ENCODE measurements around the gene C11orf58. TPM values are rescaled to one million over a fixed set of nuclear protein-coding genes. Genes with fewer than 3 reads are reported as not detected.

The C11orf58 gene
- polyA plus RNA-seq (ENCODE audit: insufficient read length in 12 of 12): 1,000 to 10,000 TPM in 1 of 12 donors, 100 to 1,000 TPM in 11; 167 to 1,021 (median 197) TPM
- long read RNA-seq, donor 1, full-length matches to known transcripts: 149 of 187 reads
- long read RNA-seq, donor 1, partial matches to known transcripts: 30 of 187 reads
- long read RNA-seq, donor 1, other reads (novel, unspliced or antisense): 8 of 187 reads
- long read RNA-seq, donor 2, full-length matches to known transcripts: 125 of 151 reads
- long read RNA-seq, donor 2, partial matches to known transcripts: 21 of 151 reads
- long read RNA-seq, donor 2, other reads (novel, unspliced or antisense): 5 of 151 reads
- long read RNA-seq, donor 3, full-length matches to known transcripts: 66 of 87 reads
- long read RNA-seq, donor 3, partial matches to known transcripts: 21 of 87 reads
- long read RNA-seq, donor 3, other reads (novel, unspliced or antisense): 0 of 87 reads
- long read RNA-seq, donor 4, full-length matches to known transcripts: 74 of 80 reads
- long read RNA-seq, donor 4, partial matches to known transcripts: 6 of 80 reads
- long read RNA-seq, donor 4, other reads (novel, unspliced or antisense): 0 of 80 reads
- long read RNA-seq, donor 5: 0 reads
- long read RNA-seq, donor 6, full-length matches to known transcripts: 97 of 115 reads
- long read RNA-seq, donor 6, partial matches to known transcripts: 18 of 115 reads
- long read RNA-seq, donor 6, other reads (novel, unspliced or antisense): 0 of 115 reads
- long read RNA-seq, donor 7, full-length matches to known transcripts: 99 of 110 reads
- long read RNA-seq, donor 7, partial matches to known transcripts: 11 of 110 reads
- long read RNA-seq, donor 7, other reads (novel, unspliced or antisense): 0 of 110 reads
- long read RNA-seq, donor 8, full-length matches to known transcripts: 175 of 212 reads
- long read RNA-seq, donor 8, partial matches to known transcripts: 26 of 212 reads
- long read RNA-seq, donor 8, other reads (novel, unspliced or antisense): 11 of 212 reads
- long read RNA-seq, donor 9, full-length matches to known transcripts: 114 of 134 reads
- long read RNA-seq, donor 9, partial matches to known transcripts: 20 of 134 reads
- long read RNA-seq, donor 9, other reads (novel, unspliced or antisense): 0 of 134 reads
- long read RNA-seq, donor 10, transcript C11orf58-201 (5 exons, 2,049 nt): major isoform, 124 of 169 reads
- long read RNA-seq, donor 10, transcript C11orf58-206 (3 exons, 762 nt): minor isoform, 9 of 169 reads
- long read RNA-seq, donor 10, transcript C11orf58-207 (4 exons, 575 nt): minor isoform, 5 of 169 reads
- long read RNA-seq, donor 10, partial matches to known transcripts: 22 of 169 reads
- long read RNA-seq, donor 10, other reads (novel, unspliced or antisense): 6 of 169 reads
- long read RNA-seq, donor 11, full-length matches to known transcripts: 152 of 186 reads
- long read RNA-seq, donor 11, partial matches to known transcripts: 28 of 186 reads
- long read RNA-seq, donor 11, other reads (novel, unspliced or antisense): 6 of 186 reads

GRCh38 chr11:16738193-16738946 lies at the start of gene C11orf58:
C11orf58 (plus strand) TSS chr11:16738647; CDS start chr11:16738779, 132 bp downstream.
- DNase-seq: peak; percentile 98

DNA sequence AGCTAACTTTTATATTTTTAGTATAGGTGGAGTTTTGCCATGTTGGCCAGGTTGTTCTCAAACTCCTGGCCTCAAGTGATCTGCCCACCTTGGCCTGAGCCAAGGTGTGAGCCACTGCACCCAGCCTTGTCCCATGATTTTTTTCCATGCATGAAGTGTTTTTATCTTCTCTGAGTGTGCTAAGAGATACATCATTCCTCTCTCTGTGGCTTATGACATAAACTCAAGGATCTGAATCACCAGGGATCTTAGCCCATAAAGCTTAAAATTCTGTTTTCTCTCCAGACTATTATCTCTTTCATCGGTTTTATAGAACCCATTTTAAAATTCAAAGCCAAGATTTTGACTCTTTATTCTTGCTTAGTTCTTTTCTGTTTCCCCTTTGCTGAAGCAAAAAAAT lies 48.4 kb upstream of the C11orf58 start:
- DNase-seq: no peak

DNA sequence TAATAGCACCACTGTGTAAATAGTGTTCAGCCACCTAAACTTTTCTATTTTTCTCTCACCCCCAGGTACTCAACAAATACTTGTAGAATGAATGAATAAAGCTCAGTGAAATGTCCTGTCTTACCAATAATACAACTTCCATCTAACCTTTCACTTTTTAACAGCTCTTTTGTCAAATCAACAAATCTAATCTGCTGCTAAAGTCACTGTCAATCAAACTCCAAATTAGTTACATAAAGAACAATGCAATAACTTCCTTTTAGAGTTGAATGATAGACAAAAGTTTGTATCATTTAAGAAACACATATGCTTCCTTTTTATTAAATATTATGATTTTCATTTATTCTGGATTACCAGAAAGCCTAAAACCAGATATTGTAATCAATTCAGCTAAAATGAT lies 34.7 kb upstream of the C11orf58 start:
- no peak for DNase-seq

GRCh38 chr11:16713594-16713993 lies 24.9 kb upstream of the C11orf58 start:
- DNase-seq: no peak

DNA sequence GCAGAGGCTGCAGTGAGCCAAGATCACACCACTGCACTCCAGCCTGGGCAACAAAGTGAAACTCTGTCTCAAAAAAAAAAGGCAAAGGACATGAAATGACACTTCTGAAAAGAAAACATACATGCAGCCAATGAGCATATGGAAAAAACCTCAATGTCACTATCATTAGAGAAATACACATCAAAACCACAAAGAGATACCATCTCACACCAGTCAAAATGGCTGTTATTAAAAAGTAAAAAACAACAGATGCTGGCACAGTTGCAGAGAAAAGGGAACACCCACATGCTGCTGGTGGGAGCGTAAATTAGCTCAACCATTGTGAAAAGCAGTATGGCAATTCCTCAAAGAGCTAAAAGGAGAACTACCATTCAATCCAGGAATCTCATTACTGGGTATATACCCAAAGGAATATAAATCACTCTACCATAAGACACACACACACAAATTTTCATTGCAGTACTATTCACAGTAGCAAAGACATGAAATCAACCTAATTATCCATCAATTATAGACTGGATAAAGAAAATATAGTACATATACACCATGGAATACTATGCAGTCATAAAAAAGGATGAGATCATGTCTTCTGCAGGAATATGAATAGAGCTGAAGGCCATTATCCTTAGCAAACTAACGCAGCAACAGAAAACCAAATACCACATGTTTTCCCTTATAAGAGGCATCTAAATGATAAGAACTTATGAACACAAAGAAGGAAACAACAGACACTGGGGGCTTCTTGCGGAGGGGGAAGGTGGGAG lies 15.7 kb upstream of the C11orf58 start:
- no peak for DNase-seq

- no peak for DNase-seq
Measured at GRCh38 chr11:16727806-16728205, 10.6 kb upstream of the C11orf58 start.

- peak; percentile 12 for DNase-seq
Measured at GRCh38 chr11:16737818-16738192, 642 bp upstream of the C11orf58 start.

DNA sequence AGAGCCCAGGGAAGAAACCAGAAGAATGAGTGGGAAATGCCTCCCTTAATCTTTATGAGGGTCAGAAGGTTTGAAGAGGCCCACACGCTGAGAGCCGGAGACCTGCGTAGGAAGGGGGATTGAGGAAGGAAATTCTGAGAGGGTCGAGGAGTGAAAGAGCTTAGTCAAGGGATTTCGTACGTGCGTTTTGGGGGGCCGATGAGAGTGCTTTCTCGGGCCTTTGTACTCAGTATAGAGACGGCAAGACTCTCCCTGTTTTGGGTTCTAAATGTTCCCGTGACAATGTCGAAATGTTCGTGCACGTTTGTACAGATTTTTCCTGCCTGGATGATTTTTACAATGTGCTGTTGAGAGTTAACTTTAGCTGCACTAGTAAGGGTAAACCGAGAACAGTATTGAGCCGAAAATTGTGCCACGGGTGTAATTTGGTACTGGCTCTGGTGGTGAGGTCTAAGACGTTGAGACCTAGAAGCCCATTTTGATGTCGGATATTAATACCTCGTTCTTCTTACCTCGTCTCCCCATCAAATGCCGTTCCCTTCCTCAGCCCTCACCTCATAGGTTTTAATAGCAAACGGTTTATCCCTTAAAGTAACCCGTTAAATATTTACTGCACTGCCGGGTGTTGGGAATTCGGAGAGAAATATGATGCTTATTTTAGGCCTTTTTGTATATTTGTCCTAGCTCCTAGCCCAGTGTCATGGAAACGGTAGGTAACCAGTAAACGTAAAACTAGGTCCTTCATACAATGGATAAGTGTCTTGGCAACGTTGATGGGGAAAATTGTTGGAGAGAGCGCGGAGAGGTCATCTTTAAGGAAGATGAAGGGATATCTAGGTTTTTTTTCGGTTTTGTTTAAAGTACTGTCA lies 734 bp downstream of the C11orf58 start:
- peak; percentile 29 for DNase-seq

DNA sequence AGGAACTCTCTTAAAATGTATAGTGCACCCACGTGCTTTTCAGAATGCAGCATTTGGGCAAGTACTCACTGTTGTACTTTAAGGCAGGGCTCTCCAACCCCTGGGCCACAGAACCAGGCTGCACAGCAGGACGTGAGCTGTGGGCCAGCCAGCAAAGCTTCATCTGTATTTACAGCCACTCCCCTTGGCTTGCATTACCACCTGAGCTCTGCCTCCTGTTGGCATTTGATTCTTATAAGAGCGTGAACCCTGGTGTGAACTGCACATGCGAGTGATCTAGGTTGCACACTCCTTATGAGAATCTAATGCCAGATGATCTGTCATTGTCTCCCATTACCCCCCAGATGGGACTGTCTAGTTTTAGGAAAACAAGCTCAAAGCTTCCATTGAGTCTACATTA lies 3.0 kb downstream of the C11orf58 start:
- no peak for DNase-seq

GRCh38 chr11:16743478-16743877 lies 5.0 kb downstream of the C11orf58 start:
- no peak for DNase-seq

- no peak for DNase-seq
Measured at GRCh38 chr11:16744128-16744725, 5.8 kb downstream of the C11orf58 start.

- DNase-seq: no peak
Measured at GRCh38 chr11:16745950-16746605, 7.6 kb downstream of the C11orf58 start.

DNA sequence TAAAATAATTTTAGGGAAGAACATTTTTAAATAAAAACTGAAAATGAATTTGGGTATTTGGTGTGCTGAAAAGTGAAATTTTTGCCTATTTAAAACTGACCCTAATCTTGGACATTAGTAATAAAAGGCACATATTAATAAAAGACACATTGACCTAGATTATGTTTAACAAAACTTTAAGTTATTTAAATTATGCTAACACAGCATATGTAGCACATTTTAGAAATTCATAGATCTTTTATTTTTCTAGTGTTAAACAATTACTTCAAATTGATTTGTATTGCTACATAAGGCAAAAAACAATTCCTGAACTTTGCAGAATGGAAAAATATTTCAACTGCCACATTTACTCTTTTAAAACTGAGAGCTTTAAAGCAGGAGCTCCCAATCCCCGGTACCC lies 10.6 kb downstream of the C11orf58 start:
- DNase-seq: no peak

DNA sequence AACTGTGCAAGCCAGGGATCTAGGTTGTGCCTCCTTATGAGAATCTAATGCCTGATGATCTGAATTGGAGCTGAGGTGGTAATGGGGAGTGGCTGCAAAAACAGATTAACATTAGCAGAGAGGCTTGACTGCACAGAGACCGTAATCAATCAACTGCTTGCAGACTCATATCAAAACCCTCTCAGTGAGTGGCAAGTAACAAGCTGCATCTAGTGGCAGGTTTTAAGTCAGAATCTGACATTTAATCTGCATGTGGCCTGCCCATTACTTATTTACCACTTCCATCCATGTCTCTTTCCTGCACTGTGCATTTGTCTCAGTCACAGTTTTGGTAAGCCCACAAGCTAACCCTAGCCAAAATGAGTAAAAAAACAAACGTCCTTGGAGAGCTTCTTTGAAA lies 11.2 kb downstream of the C11orf58 start:
- DNase-seq: no peak

GRCh38 chr11:16750417-16750816 lies 12.0 kb downstream of the C11orf58 start:
- DNase-seq: no peak

DNA sequence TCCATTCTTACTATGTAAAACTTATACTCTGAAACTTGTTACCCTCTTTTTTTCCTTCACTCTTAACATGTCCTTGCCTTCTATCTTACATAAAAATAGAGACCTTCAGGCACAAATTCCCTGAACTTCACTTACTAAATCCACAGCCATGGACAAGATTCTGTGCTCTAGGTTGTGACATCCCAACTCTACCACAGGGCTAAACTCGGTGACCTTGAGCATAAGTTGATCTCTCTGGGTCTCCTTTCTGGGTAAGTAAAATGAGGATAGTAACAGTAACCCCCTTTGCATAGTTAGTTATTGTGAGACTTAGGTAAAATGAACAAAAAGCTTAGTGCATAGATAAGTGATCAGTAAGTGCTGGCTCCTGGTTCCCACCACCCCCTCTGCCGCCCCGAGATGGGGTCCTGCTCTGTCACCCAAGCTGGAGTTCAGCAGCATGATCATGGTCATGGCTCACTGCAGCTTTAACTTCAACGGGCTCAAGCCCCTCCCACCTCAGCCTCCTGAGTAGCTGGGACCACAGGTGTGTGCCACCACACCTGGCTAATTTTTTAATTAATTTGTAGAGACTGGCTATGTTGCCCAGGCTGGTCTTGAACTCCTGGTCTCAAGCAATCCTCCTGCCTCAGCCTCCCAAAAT lies 20.1 kb downstream of the C11orf58 start:
- no peak for DNase-seq

GRCh38 chr11:16759857-16760508 lies 21.5 kb downstream of the C11orf58 start:
- DNase-seq: no peak
